HG02943 (cell line): Measurements from ENCODE around the gene ME3.

Source experiments
- ATAC-seq: cut with Tn5 transposase; IDR thresholded peaks from one replicate; pipeline ENCODE4 v1.9.1; 2021; ENCODE audit warnings: mild to moderate bottlenecking, low read depth, moderate library complexity; ENCODE audit not compliant: unreplicated experiment

ME3 gene

GRCh38 chr11:86475027-86475426 lies 197.4 kb downstream of the ME3 start:
- no peak for ATAC-seq

GRCh38 chr11:86473991-86474833 lies 198.2 kb downstream of the ME3 start:
- no peak for ATAC-seq

- no peak for ATAC-seq
Observed at GRCh38 chr11:86469491-86470388, 202.7 kb downstream of the ME3 start.

GRCh38 chr11:86468169-86468568 lies 204.2 kb downstream of the ME3 start:
- ATAC-seq, result no peak

DNA sequence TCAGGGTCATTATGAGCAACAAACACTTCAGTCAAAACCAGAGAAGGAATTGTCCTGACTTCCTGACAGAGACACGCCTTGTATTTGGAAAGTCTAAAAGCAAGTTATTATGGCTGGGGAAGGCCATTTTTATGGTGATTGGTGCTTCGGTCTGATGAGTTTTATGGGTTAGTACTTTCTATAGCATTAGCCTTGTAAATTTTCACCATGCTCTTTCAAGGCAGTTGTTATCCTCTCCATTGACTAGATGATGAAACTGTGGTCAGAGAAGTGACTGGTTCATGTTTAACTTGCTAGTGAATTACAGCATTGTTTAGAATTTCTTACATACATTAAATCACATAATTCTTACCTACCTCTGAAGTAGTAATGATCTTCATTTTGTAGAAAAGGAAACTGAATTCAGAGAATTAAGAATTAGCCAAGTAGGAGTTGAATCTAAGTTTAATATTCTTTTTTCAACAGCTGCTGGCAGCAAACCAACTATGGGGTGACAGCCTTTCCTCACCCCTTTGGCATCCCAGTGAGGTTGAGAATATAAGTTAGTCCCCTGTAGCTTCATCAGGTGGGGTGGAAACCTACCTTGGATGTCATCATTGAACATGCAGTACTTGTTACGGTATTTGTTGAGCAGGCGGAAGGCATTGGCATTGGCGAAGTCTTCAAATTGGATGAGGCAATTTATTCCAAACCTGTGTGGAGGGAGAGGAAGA lies 207.8 kb downstream of the ME3 start:
- no peak for ATAC-seq

DNA sequence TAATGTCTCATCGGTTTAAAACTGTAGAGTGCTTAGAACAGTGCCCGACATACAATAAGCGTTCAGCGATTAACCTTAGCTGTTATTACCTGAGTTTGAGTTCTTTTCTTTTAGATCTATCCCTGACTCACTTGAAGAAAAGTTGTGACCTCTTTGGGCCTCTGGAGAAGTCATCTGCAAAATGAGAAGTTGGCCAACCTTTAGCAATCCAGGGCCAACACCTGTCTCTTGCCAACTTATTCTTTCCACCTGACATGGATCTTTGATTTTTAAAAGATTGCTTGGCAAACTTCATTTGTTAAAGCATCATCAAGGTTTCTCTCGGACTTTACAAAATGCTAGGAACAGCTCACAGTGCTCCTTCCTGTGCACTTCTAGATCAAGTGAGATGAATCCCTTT lies 208.5 kb downstream of the ME3 start:
- ATAC-seq, result no peak

DNA sequence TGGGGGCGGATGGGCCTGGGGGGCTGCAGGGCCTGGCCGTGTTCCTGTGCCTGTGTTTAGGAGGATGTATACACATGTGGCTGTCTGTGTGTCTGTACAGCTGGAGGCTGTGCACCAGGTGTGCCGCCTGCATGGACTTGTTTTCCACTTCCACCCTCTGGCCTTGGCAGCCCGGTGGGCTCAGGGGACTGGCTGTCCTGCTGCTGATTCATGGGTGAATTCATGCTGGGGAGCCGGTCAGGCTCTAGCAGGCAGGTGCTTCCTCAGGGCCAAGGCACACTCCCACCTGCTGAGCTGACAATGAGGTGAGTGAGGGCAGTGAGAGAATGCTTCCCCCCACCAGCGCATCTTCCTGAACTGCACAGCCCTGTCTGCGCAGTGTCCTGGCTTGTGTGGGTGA lies 209.3 kb downstream of the ME3 start:
- ATAC-seq, result no peak

- no peak for ATAC-seq
Observed at GRCh38 chr11:86461892-86462291, 210.5 kb downstream of the ME3 start.

GRCh38 chr11:86460461-86461385 lies 211.7 kb downstream of the ME3 start:
- ATAC-seq, result no peak

- no peak for ATAC-seq
Observed at GRCh38 chr11:86459682-86460460, 212.5 kb downstream of the ME3 start.

- no peak for ATAC-seq
Observed at GRCh38 chr11:86459002-86459385, 213.4 kb downstream of the ME3 start.

GRCh38 chr11:86458294-86459001 lies 214.0 kb downstream of the ME3 start:
- no peak for ATAC-seq

- peak; percentile 73 for ATAC-seq
Observed at GRCh38 chr11:86456075-86456939, 216.1 kb downstream of the ME3 start.

- no peak for ATAC-seq
Observed at GRCh38 chr11:86453290-86454030, 219.0 kb downstream of the ME3 start.

GRCh38 chr11:86449993-86450629 lies 222.3 kb downstream of the ME3 start:
- no peak for ATAC-seq

GRCh38 chr11:86447763-86448480 lies 224.5 kb downstream of the ME3 start:
- ATAC-seq, result no peak
